SK-N-SH treated with all-trans-retinoic acid at 6 μM for 48 hours (cell line): ENCODE data around the gene IL6ST.
"Not testable (repeated sequence)": the region's sequence is repeated elsewhere in the genome, so short reads cannot be mapped to it uniquely, and the experiment has no call there.

Source experiments
- ATAC-seq: fragments of 200-7000 bp; cut with Tn5 transposase; 3 replicates; pipeline ENCODE4 v1.9.1; 2020; ENCODE audit warnings: mild to moderate bottlenecking, moderate library complexity
- ARNTL ChIP-seq: fragments of 450-650 bp; formaldehyde crosslinking; IDR thresholded peaks from 2 replicates; pipeline ENCODE4 v1.5.0; 2020; ENCODE audit warnings: low read depth, mild to moderate bottlenecking, moderate library complexity, borderline replicate concordance
- BACH2 ChIP-seq: fragments of 250-450 bp; sonication (Bioruptor Pico); IDR thresholded peaks from 2 replicates; pipeline ENCODE4 v1.9.0; 2021; ENCODE audit warnings: mild to moderate bottlenecking, borderline replicate concordance
- ESRRG ChIP-seq: fragments of 250-450 bp; sonication (Bioruptor Pico); IDR thresholded peaks from 2 replicates; pipeline ENCODE4 v1.6.1; 2021; ENCODE audit warnings: mild to moderate bottlenecking
- GLIS3 ChIP-seq: fragments of 250-450 bp; sonication (Bioruptor Pico); IDR thresholded peaks from 2 replicates; pipeline ENCODE4 v1.5.0; 2020; ENCODE audit warnings: mild to moderate bottlenecking, moderate library complexity
- PPARA ChIP-seq: fragments of 250-450 bp; sonication (Bioruptor Pico); IDR thresholded peaks from 2 replicates; pipeline ENCODE4 v1.5.0; 2020; ENCODE audit warnings: mild to moderate bottlenecking, borderline replicate concordance
- RARB ChIP-seq: fragments of 250-450 bp; sonication (Bioruptor Pico); IDR thresholded peaks from 2 replicates; pipeline ENCODE4 v1.8.0; 2021; ENCODE audit warnings: mild to moderate bottlenecking, moderate library complexity
- SNAI2 ChIP-seq: fragments of 250-450 bp; sonication (Bioruptor Pico); IDR thresholded peaks from 2 replicates; pipeline ENCODE4 v1.5.0; 2020; ENCODE audit warnings: mild to moderate bottlenecking, moderate library complexity
- TCF4 ChIP-seq: fragments of 250-450 bp; sonication (Bioruptor Pico); IDR thresholded peaks from 2 replicates; pipeline ENCODE4 v1.8.0; 2021; ENCODE audit warnings: mild to moderate bottlenecking, moderate library complexity, borderline replicate concordance
- ZC3H10 ChIP-seq: fragments of 250-450 bp; sonication (Bioruptor Pico); IDR thresholded peaks from 2 replicates; pipeline ENCODE4 v1.5.1; 2021; ENCODE audit warnings: mild to moderate bottlenecking, moderate library complexity
- ZNF565 ChIP-seq: fragments of 450-650 bp; formaldehyde crosslinking; conservative IDR thresholded peaks from 2 replicates; pipeline ENCODE4 v1.5.0; 2020; ENCODE audit warnings: low read depth, mild to moderate bottlenecking, moderate library complexity
- ZNF70 ChIP-seq: fragments of 450-650 bp; formaldehyde crosslinking; IDR thresholded peaks from 2 replicates; pipeline ENCODE4 v1.5.0; 2020; ENCODE audit warnings: mild to moderate bottlenecking, moderate library complexity
- TF ChIP-seq, protein P1 (sequence below): fragments of 250-450 bp; sonication (Bioruptor Pico); IDR thresholded peaks from 2 replicates; pipeline ENCODE4 v1.8.0; 2020; ENCODE audit warnings: mild to moderate bottlenecking, moderate library complexity, borderline replicate concordance
- TF ChIP-seq, protein P2 (sequence below): fragments of 250-450 bp; sonication (Bioruptor Pico); IDR thresholded peaks from 2 replicates; pipeline ENCODE4 v1.8.0; 2021; ENCODE audit warnings: low read depth, mild to moderate bottlenecking, moderate library complexity, borderline replicate concordance
- TF ChIP-seq, protein P3 (sequence below): fragments of 250-450 bp; sonication (Bioruptor Pico); IDR thresholded peaks from 2 replicates; pipeline ENCODE4 v1.5.1; 2020; ENCODE audit warnings: low read depth, mild to moderate bottlenecking, moderate library complexity
- TF ChIP-seq, protein P4 (sequence below): fragments of 250-450 bp; sonication (Bioruptor Pico); IDR thresholded peaks from 2 replicates; pipeline ENCODE4 v1.5.1; 2021; ENCODE audit warnings: mild to moderate bottlenecking, moderate library complexity

Gene IL6ST

DNA sequence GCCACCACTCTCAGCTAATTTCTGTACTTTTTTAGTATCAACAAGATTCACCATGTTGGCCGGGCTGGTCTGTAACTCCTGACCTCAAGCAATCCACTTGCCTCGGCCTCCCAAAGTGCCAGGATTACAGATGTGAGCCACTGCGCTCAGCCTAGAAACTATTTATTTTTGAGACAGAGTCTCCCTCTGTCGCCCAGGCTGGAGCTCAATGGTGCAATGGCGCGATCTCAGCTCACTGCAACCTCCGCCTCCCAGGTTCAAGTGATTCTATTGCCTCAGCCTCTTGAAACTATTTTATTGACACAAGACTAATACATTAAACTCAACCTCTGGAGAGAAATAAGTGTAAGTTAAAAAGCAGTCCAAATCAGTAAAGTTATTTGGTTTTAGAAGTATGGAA, 34.0 kb downstream of the IL6ST start:
- TF ChIP-seq BACH2 (CRISPR knock-in tag) = no peak
- TF ChIP-seq, protein P1, sequence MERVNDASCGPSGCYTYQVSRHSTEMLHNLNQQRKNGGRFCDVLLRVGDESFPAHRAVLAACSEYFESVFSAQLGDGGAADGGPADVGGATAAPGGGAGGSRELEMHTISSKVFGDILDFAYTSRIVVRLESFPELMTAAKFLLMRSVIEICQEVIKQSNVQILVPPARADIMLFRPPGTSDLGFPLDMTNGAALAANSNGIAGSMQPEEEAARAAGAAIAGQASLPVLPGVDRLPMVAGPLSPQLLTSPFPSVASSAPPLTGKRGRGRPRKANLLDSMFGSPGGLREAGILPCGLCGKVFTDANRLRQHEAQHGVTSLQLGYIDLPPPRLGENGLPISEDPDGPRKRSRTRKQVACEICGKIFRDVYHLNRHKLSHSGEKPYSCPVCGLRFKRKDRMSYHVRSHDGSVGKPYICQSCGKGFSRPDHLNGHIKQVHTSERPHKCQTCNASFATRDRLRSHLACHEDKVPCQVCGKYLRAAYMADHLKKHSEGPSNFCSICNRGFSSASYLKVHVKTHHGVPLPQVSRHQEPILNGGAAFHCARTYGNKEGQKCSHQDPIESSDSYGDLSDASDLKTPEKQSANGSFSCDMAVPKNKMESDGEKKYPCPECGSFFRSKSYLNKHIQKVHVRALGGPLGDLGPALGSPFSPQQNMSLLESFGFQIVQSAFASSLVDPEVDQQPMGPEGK (CRISPR knock-in tag) = no peak
- TF ChIP-seq, protein P2, sequence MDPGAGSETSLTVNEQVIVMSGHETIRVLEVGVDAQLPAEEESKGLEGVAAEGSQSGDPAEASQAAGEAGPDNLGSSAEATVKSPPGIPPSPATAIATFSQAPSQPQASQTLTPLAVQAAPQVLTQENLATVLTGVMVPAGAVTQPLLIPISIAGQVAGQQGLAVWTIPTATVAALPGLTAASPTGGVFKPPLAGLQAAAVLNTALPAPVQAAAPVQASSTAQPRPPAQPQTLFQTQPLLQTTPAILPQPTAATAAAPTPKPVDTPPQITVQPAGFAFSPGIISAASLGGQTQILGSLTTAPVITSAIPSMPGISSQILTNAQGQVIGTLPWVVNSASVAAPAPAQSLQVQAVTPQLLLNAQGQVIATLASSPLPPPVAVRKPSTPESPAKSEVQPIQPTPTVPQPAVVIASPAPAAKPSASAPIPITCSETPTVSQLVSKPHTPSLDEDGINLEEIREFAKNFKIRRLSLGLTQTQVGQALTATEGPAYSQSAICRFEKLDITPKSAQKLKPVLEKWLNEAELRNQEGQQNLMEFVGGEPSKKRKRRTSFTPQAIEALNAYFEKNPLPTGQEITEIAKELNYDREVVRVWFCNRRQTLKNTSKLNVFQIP (CRISPR knock-in tag) = no peak
- ATAC-seq = no peak

DNA sequence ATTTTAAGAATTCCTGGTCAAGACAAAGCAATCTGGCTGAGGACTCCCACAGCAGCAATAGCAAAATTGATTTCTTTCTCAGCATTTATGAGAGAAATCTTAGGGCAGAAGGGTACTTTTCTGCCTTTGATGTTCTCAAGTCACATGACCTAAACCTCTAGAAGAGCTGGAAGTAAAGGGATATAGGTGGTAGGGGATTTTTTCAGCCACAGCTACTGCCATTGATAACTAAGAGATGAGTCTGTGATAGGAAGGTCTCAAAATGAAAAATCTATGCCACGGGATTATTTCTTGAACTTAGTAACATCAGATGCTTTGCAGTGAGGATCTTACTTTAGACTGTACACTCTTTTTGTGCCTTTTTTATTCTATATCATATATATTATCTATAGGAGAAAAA, 35.6 kb downstream of the IL6ST start:
- no peak for ATAC-seq
- TF ChIP-seq, protein P3, sequence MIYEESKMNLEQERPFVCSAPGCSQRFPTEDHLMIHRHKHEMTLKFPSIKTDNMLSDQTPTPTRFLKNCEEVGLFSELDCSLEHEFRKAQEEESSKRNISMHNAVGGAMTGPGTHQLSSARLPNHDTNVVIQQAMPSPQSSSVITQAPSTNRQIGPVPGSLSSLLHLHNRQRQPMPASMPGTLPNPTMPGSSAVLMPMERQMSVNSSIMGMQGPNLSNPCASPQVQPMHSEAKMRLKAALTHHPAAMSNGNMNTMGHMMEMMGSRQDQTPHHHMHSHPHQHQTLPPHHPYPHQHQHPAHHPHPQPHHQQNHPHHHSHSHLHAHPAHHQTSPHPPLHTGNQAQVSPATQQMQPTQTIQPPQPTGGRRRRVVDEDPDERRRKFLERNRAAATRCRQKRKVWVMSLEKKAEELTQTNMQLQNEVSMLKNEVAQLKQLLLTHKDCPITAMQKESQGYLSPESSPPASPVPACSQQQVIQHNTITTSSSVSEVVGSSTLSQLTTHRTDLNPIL (CRISPR knock-in tag) = no peak
- no peak for TF ChIP-seq ESRRG
- no peak for TF ChIP-seq PPARA
- TF ChIP-seq ZNF565 (CRISPR knock-in tag) = no peak
- TF ChIP-seq, protein P4, sequence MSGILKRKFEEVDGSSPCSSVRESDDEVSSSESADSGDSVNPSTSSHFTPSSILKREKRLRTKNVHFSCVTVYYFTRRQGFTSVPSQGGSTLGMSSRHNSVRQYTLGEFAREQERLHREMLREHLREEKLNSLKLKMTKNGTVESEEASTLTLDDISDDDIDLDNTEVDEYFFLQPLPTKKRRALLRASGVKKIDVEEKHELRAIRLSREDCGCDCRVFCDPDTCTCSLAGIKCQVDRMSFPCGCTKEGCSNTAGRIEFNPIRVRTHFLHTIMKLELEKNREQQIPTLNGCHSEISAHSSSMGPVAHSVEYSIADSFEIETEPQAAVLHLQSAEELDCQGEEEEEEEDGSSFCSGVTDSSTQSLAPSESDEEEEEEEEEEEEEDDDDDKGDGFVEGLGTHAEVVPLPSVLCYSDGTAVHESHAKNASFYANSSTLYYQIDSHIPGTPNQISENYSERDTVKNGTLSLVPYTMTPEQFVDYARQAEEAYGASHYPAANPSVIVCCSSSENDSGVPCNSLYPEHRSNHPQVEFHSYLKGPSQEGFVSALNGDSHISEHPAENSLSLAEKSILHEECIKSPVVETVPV (CRISPR knock-in tag) = no peak
- no peak for TF ChIP-seq GLIS3 (CRISPR knock-in tag)

DNA sequence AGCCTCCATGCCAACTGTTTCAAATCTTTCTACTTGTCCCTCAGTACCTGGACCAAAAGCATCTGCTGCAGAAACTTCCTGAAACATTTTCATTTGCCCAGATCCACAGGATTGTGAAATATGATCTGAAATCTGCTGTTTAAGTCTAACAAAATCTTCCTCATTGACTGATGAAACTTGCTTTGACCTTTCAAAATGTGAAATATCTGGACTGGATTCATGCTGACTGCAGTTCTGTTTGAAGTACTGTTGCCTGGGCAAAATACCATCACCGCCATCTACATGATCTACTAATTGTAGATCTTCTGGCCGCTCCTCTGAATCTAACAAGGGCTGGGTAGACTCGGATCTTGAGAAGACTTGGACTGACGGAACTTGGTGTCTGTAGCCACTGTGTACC, 53.6 kb downstream of the IL6ST start:
- ATAC-seq = not testable (repeated sequence)

DNA sequence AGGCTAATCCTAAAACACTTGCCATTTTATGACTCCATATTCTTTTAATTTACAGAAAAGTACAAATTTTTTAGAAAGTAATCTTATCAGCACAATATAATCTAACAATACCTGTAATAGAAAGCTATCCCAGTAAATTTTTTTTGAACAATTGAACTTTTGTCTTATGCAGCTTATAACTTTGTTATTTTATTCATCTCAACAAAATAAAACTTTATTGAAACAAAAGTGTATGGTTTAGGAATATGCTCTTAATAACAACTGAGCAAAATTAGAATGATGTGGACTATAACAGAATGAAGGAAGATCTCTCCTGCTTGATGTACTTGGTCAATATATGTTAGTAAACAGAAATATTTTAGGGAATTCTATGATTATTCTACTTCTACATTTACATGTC, 57.2 kb downstream of the IL6ST start:
- ATAC-seq = not testable (repeated sequence)

DNA sequence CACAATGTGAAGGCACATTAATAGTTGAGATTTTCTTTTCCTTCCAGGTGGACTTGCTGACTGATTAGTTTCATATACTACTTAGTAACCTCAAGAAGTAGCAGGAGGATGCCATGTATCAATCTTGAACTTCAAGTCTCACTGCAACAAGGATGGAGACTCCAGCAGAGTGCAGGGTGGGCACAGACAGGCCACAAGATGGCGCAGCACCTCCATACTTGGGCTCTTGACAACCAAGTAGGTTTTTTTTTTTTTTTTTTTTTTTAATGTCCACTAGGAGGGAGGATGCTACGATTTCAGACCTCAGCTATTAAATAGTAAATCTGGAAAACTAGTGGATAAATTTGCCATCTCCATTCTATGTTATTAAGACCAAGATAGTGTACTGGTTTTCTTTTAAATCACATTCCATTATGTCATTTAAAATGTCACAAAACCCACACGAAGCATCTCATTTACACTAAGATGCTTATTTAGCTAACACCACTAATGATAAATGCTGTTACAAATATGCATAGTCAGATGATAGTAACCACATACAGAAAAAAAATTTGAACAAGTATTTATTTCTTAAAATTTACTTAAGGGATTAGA, 58.6 kb downstream of the IL6ST start:
- TF ChIP-seq ARNTL (no peak), ZC3H10 (no peak), GLIS3 (CRISPR knock-in tag) (no peak), TCF4 (CRISPR knock-in tag) (no peak), PPARA (no peak), ZNF70 (CRISPR knock-in tag) (no peak), ZNF565 (CRISPR knock-in tag) (no peak), SNAI2 (CRISPR knock-in tag) (no peak), ESRRG (no peak), RARB (CRISPR knock-in tag) (no peak)
- TF ChIP-seq, protein P2 (CRISPR knock-in tag) = no peak
- TF ChIP-seq, protein P1 (CRISPR knock-in tag) = no peak
- TF ChIP-seq, protein P4 (CRISPR knock-in tag) = no peak
- peak; percentile 94 for ATAC-seq
